ENCODE results near the gene TAF1A. TPM values are rescaled to one million over a fixed set of nuclear protein-coding genes. Genes with fewer than 3 reads are reported as not detected.

Gene TAF1A
- 8.5 TPM for polyA plus RNA-seq (2013, experiment 1 of 2)
- 8.8 TPM for polyA plus RNA-seq (2013, experiment 2 of 2)

DNA sequence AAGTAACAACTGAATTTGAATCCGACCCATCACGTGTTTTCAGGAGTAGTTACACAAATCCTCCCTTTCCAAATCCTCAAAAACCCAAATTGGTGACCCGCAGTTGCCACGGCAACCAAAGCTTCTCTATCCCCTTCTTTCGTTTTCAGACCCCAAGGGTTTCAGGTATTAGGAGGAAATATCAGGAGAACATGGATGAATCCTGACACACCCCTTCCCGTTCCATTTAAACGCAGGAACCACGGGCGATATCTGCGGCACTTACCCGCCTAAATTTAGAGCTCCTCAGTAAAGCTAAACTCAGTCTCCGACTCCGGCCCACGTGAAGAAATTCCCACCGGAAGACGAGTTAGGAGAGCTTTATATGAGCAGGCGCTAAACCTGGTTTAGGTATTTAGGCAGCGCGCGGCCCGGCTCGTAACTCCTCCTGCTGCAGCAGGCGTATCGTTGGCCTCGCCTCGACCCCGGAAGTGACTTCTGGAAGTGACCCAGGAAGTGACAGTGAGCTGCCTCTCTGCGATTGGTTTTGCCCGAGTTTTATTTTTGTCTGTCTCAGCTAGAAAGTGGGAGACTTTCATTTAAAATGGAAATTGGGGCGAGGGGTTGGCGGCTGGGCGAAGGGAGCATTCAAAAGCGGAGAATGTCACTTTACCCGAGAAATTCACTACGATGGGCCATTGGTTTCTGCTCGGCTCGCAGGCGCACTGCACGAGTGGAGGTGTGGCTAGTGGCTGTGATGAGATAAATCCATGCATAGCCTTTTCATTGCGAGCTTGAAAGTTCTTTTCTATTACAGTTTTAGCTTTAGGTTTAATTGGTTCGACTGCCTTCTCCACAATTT, at the start of gene TAF1A:
TSS of gene TAF1A (minus strand) at position 472 of the 841 bp plus-strand sequence.
- H3K18ac ChIP-seq (ENCODE audit: low read length) = peak within 1 kb of the TSS; percentile 90
- H3K79me2 ChIP-seq (ENCODE audit: control insufficient read depth, insufficient read depth, low read length) = peaks cover 11% of the 10 kb centered on the region
- H3K36me3 ChIP-seq (ENCODE audit: control insufficient read depth, insufficient read depth, low read length) = no peaks in the 10 kb centered on the region
- no peak within 1 kb of the TSS for H2AK5ac ChIP-seq (ENCODE audit: low read length)
- peak; percentile 95 for DNase-seq
- H4K5ac ChIP-seq (ENCODE audit: low read length) = peak within 1 kb of the TSS; percentile 64
- no peaks in the 10 kb centered on the region for H3K4me1 ChIP-seq (ENCODE audit: control insufficient read depth, low read depth, low read length)
- peak within 1 kb of the TSS; percentile 94 for H4K8ac ChIP-seq (ENCODE audit: low read depth, low read length)
- H3K9ac ChIP-seq (ENCODE audit: low read length) = peak within 1 kb of the TSS; percentile 77
- no CpG with 5 or more reads among the region's 41 CpGs for WGBS (ENCODE audit: extremely low coverage, insufficient coverage, low lambda C conversion rate)
- H3K27me3 ChIP-seq (ENCODE audit: insufficient read depth, low read length, poor library complexity) = no peaks in the 10 kb centered on the region
- H3K27ac ChIP-seq (ENCODE audit: low read depth, low read length) = peak within 1 kb of the TSS; percentile 58
- H3K4me2 ChIP-seq (ENCODE audit: low read length) = peak within 1 kb of the TSS; percentile 86
- peak within 1 kb of the TSS; percentile 87 for H3K4me3 ChIP-seq (ENCODE audit: low read length)
- H2BK120ac ChIP-seq (ENCODE audit: low read depth, low read length) = peak within 1 kb of the TSS; percentile 40
- H3K79me1 ChIP-seq (ENCODE audit: low read length) = peaks cover 6% of the 10 kb centered on the region
- H2BK5ac ChIP-seq (ENCODE audit: low read length) = no peak within 1 kb of the TSS
- H3K4ac ChIP-seq (ENCODE audit: low read depth, low read length) = peak within 1 kb of the TSS; percentile 88
- H3K23ac ChIP-seq (ENCODE audit: low read length) = no peak within 1 kb of the TSS
- H3K56ac ChIP-seq (ENCODE audit: low read length) = peak within 1 kb of the TSS; percentile 91
- no peak within 1 kb of the TSS for H2BK15ac ChIP-seq (replicated peaks; ENCODE audit: low read depth)

DNA sequence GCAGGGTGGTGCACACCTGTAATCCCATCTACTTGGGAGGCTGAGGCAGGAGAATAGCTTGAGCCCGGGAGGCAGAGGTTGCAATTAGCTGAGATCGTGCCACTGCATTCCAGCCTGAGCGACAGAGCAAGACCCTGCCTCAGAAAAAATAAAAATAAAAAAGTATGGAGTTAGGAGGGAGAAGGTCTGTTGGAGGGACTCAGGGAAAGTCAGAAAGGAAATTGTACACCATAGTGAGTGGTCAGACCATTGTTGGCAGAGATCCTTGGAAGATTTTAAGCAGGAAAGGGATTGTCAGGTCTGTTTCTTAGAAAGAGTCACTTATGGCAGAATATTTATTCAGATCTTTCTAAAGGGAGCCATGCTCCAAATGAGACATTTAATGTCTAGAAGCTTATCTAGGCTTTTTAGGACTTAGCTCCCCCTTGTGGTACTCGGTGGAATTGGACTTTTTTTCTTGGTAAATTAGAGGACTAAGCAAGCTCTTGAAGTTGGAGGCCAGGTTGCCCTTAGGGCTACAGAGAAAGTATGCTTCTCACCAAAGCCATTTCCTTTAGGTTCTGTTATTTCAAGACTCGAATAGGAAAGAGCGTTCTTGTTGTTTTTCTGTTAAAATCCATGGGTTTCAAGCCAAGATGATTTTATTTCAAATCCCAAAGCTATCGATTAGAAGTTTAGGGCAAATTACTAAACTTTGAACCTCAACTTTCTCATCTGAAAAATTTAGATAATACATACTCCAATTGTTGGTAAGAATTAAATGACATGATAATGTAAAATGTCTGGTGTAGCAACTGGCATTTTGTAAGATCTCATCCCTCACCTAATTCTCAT, 44.7 kb upstream of the TAF1A start:
- H3K79me2 ChIP-seq (ENCODE audit: control insufficient read depth, insufficient read depth, low read length) = no peaks in the 10 kb centered on the region
- no peaks in the 10 kb centered on the region for H3K79me1 ChIP-seq (ENCODE audit: low read length)
- H4K8ac ChIP-seq (ENCODE audit: low read depth, low read length) = no peak overlapping the region
- no peaks in the 10 kb centered on the region for H3K27me3 ChIP-seq (ENCODE audit: insufficient read depth, low read length, poor library complexity)
- H3K18ac ChIP-seq (ENCODE audit: low read length) = no peak overlapping the region
- no peak overlapping the region for H3K23ac ChIP-seq (ENCODE audit: low read length)
- no peak overlapping the region for H3K4me3 ChIP-seq (ENCODE audit: low read length)
- DNase-seq = peak; percentile 92
- no peak overlapping the region for H2BK120ac ChIP-seq (ENCODE audit: low read depth, low read length)
- H3K4ac ChIP-seq (ENCODE audit: low read depth, low read length) = no peak overlapping the region
- H3K4me2 ChIP-seq (ENCODE audit: low read length) = no peak overlapping the region
- H3K9ac ChIP-seq (ENCODE audit: low read length) = no peak overlapping the region
- H2BK5ac ChIP-seq (ENCODE audit: low read length) = no peak overlapping the region
- WGBS (ENCODE audit: extremely low coverage, insufficient coverage, low lambda C conversion rate) = no CpG with 5 or more reads among the region's 7 CpGs
- no peak overlapping the region for H2BK15ac ChIP-seq (replicated peaks; ENCODE audit: low read depth)
- no peak overlapping the region for H2AK5ac ChIP-seq (ENCODE audit: low read length)
- no peak overlapping the region for H3K27ac ChIP-seq (ENCODE audit: low read depth, low read length)
- peaks cover 9% of the 10 kb centered on the region for H3K36me3 ChIP-seq (ENCODE audit: control insufficient read depth, insufficient read depth, low read length)
- H3K4me1 ChIP-seq (ENCODE audit: control insufficient read depth, low read depth, low read length) = no peaks in the 10 kb centered on the region
- H3K56ac ChIP-seq (ENCODE audit: low read length) = no peak overlapping the region
- no peak overlapping the region for H4K5ac ChIP-seq (ENCODE audit: low read length)

DNA sequence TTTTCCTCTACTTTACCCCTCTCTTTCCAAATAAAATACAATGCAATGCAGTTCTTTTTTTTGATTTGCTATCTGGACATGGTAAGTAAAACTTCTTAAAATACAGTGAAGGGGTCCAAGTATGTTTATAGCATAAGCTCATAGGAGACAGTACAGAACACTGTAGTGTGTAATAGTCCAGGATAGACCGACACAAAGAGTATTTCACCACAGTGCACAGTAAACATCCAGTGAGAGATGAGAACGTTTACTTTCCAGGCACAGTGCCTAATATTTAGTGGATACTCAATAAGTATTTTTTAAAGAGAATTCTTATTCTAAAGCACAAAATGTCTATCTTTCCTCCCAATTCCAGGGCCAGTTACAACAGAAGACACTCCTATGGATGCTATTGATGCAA, 43.0 kb upstream of the TAF1A start:
- H3K27me3 ChIP-seq (ENCODE audit: insufficient read depth, low read length, poor library complexity) = no peaks in the 10 kb centered on the region
- H2BK15ac ChIP-seq (replicated peaks; ENCODE audit: low read depth) = no peak overlapping the region
- H3K56ac ChIP-seq (ENCODE audit: low read length) = no peak overlapping the region
- no peak overlapping the region for H2BK5ac ChIP-seq (ENCODE audit: low read length)
- no peak overlapping the region for H2AK5ac ChIP-seq (ENCODE audit: low read length)
- H3K79me2 ChIP-seq (ENCODE audit: control insufficient read depth, insufficient read depth, low read length) = no peaks in the 10 kb centered on the region
- no peak overlapping the region for H3K18ac ChIP-seq (ENCODE audit: low read length)
- H3K4ac ChIP-seq (ENCODE audit: low read depth, low read length) = no peak overlapping the region
- H3K27ac ChIP-seq (ENCODE audit: low read depth, low read length) = no peak overlapping the region
- no peak overlapping the region for H4K8ac ChIP-seq (ENCODE audit: low read depth, low read length)
- no peak overlapping the region for H4K5ac ChIP-seq (ENCODE audit: low read length)
- no peak overlapping the region for H2BK120ac ChIP-seq (ENCODE audit: low read depth, low read length)
- DNase-seq = no peak
- WGBS (ENCODE audit: extremely low coverage, insufficient coverage, low lambda C conversion rate) = no CpG with 5 or more reads among the region's 2 CpGs
- no peak overlapping the region for H3K4me3 ChIP-seq (ENCODE audit: low read length)
- no peak overlapping the region for H3K4me2 ChIP-seq (ENCODE audit: low read length)
- H3K36me3 ChIP-seq (ENCODE audit: control insufficient read depth, insufficient read depth, low read length) = peaks cover 16% of the 10 kb centered on the region
- no peaks in the 10 kb centered on the region for H3K79me1 ChIP-seq (ENCODE audit: low read length)
- no peak overlapping the region for H3K23ac ChIP-seq (ENCODE audit: low read length)
- no peak overlapping the region for H3K9ac ChIP-seq (ENCODE audit: low read length)
- no peaks in the 10 kb centered on the region for H3K4me1 ChIP-seq (ENCODE audit: control insufficient read depth, low read depth, low read length)

DNA sequence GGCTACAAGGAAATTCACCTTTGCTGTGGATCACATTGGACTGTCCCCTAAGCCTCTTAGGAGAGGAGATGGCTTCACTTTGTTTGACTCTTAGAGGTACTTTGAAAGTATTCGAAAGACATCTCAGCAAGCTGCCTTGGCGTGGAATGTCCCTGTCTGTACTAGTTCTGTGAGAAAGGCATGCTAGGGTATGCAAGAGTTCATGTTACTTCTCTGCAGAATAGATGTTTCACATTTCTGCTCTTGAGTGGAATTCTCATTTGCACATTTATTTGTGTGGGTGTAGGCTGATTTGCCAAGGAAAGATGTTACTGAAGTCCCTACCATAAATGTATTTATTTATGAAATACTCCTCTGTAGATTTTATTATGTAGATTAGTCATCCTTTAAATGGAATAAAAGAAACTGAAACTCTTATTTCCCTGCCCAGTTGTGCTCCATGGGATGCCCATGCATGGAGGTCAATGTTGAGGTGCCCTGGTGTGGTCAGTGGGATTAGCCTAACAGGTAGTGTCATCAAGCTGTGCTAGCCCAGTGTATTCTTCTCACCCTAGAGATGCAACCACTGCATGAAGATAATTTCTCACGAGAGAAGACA, 42.0 kb upstream of the TAF1A start:
- no peak overlapping the region for H4K5ac ChIP-seq (ENCODE audit: low read length)
- H3K4me3 ChIP-seq (ENCODE audit: low read length) = no peak overlapping the region
- no peak overlapping the region for H3K18ac ChIP-seq (ENCODE audit: low read length)
- H4K8ac ChIP-seq (ENCODE audit: low read depth, low read length) = no peak overlapping the region
- no peak overlapping the region for H2BK120ac ChIP-seq (ENCODE audit: low read depth, low read length)
- H3K79me1 ChIP-seq (ENCODE audit: low read length) = no peaks in the 10 kb centered on the region
- H3K4me1 ChIP-seq (ENCODE audit: control insufficient read depth, low read depth, low read length) = no peaks in the 10 kb centered on the region
- no peak overlapping the region for H3K23ac ChIP-seq (ENCODE audit: low read length)
- H3K36me3 ChIP-seq (ENCODE audit: control insufficient read depth, insufficient read depth, low read length) = peaks cover 16% of the 10 kb centered on the region
- no peak for DNase-seq
- H3K79me2 ChIP-seq (ENCODE audit: control insufficient read depth, insufficient read depth, low read length) = no peaks in the 10 kb centered on the region
- no peak overlapping the region for H3K9ac ChIP-seq (ENCODE audit: low read length)
- no peak overlapping the region for H2BK15ac ChIP-seq (replicated peaks; ENCODE audit: low read depth)
- H2BK5ac ChIP-seq (ENCODE audit: low read length) = no peak overlapping the region
- no peak overlapping the region for H3K27ac ChIP-seq (ENCODE audit: low read depth, low read length)
- H3K27me3 ChIP-seq (ENCODE audit: insufficient read depth, low read length, poor library complexity) = no peaks in the 10 kb centered on the region
- H2AK5ac ChIP-seq (ENCODE audit: low read length) = no peak overlapping the region
- no CpG with 5 or more reads among the region's 3 CpGs for WGBS (ENCODE audit: extremely low coverage, insufficient coverage, low lambda C conversion rate)
- H3K4me2 ChIP-seq (ENCODE audit: low read length) = no peak overlapping the region
- H3K4ac ChIP-seq (ENCODE audit: low read depth, low read length) = no peak overlapping the region
- no peak overlapping the region for H3K56ac ChIP-seq (ENCODE audit: low read length)

DNA sequence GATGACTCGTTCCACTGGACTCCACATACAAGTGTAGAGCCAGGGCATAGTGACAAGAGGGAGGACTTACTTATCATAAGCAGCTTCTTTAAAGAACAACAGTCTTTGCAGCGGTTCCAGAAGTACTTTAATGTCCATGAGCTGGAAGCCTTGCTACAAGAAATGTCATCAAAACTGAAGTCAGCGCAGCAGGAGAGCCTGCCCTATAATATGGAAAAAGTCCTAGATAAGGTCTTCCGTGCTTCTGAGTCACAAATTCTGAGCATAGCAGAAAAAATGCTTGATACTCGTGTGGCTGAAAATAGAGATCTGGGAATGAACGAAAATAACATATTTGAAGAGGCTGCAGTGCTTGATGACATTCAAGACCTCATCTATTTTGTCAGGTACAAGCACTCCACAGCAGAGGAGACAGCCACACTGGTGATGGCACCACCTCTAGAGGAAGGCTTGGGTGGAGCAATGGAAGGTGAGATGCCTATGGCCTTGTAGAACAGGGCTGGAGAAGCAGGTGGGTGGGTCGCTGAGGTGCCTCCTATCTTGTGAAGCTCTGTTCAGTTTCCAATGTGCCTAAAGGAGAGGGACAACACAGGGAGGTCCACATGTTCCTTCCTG, 40.3 kb upstream of the TAF1A start:
- Histone ChIP-seq H3K36me3 (ENCODE audit: control insufficient read depth, insufficient read depth, low read length) (peaks cover 16% of the 10 kb centered on the region), H3K4me1 (ENCODE audit: control insufficient read depth, low read depth, low read length) (no peaks in the 10 kb centered on the region), H3K27ac (ENCODE audit: low read depth, low read length) (no peak overlapping the region), H3K4ac (ENCODE audit: low read depth, low read length) (no peak overlapping the region), H2BK5ac (ENCODE audit: low read length) (no peak overlapping the region), H3K56ac (ENCODE audit: low read length) (no peak overlapping the region), H3K79me1 (ENCODE audit: low read length) (no peaks in the 10 kb centered on the region), H3K18ac (ENCODE audit: low read length) (no peak overlapping the region), H3K23ac (ENCODE audit: low read length) (no peak overlapping the region), H4K8ac (ENCODE audit: low read depth, low read length) (no peak overlapping the region), H3K9ac (ENCODE audit: low read length) (no peak overlapping the region), H3K4me2 (ENCODE audit: low read length) (no peak overlapping the region), H3K27me3 (ENCODE audit: insufficient read depth, low read length, poor library complexity) (no peaks in the 10 kb centered on the region), H2AK5ac (ENCODE audit: low read length) (no peak overlapping the region), H3K79me2 (ENCODE audit: control insufficient read depth, insufficient read depth, low read length) (no peaks in the 10 kb centered on the region), H4K5ac (ENCODE audit: low read length) (no peak overlapping the region), H3K4me3 (ENCODE audit: low read length) (no peak overlapping the region), H2BK120ac (ENCODE audit: low read depth, low read length) (no peak overlapping the region), H2BK15ac (replicated peaks; ENCODE audit: low read depth) (no peak overlapping the region)
- DNase-seq = no peak
- no CpG with 5 or more reads among the region's 7 CpGs for WGBS (ENCODE audit: extremely low coverage, insufficient coverage, low lambda C conversion rate)

All from mesendoderm (in vitro differentiated cells).